ENCODE results near the gene TAF11. TPM values are rescaled to one million over a fixed set of nuclear protein-coding genes. Genes with fewer than 3 reads are reported as not detected.
A peak's percentile ranks its signal among the peaks of the same experiment; 100 is the strongest.

Gene TAF11
- total and polyA plus RNA-seq, 4 donors: 26.4 to 49.3 (median 46.2) TPM

DNA sequence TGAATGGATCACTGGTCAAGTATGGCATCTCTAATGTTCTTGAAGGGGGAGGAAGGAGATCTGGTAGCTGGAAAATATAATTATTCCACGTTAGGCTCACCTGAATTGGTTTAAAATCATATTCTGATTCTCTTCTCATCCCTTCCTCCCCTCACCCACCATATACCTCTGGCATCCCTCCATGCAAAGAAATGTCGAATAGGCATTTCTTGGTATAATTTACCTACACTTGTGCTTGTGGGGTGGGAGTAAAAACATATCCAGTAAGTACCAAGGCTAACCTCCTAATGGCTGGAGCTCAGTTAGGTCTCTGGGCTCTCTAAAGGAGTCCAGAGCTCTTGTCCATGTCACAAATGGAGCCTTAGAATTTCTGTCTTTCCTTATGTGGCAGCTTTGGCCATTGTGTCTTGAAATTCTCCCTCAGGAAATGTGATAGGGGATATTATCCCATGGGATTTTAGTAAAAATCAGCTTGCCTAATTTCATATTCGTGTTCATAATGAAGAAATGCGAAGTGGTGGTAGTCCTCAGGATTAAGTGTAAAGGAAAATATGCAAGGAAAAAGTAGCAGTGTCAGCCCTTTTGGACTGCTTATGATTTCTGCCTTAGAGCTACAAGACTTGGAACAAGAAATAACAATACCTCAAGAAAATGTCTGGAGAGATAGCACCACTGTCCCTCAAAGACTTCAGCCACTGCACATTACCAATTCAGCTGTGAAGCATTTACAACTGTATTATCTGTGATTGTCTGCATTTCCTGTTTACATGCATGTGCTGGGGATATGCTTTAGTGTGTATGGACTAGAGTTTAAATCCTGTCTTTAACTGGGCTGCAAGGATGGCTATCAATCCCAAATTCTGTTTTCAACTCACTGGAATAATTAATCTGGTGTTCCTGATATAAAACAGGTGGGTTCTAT, 12.3 kb downstream of the TAF11 start:
- Histone ChIP-seq H3K9me3 (ENCODE audit: control insufficient read depth, insufficient read depth, low read length) (no peaks in the 10 kb centered on the region), H3K36me3 (ENCODE audit: control insufficient read depth, insufficient read depth, low read length) (peaks cover 31% of the 10 kb centered on the region), H3K4me1 (ENCODE audit: control insufficient read depth, insufficient read depth, low read length) (no peaks in the 10 kb centered on the region), H3K27me3 (ENCODE audit: control insufficient read depth, insufficient read depth, low read length) (no peaks in the 10 kb centered on the region), H3K27ac (ENCODE audit: low read depth, low read length) (no peak overlapping the region), H3K4me3 (ENCODE audit: low read depth, low read length) (no peak overlapping the region)
- WGBS (ENCODE audit: insufficient coverage): no CpG with 5 or more reads among the region's 4 CpGs
- no peak for DNase-seq (ENCODE audit: low read depth in 4 of 6, low spot score in 6 of 6)

DNA sequence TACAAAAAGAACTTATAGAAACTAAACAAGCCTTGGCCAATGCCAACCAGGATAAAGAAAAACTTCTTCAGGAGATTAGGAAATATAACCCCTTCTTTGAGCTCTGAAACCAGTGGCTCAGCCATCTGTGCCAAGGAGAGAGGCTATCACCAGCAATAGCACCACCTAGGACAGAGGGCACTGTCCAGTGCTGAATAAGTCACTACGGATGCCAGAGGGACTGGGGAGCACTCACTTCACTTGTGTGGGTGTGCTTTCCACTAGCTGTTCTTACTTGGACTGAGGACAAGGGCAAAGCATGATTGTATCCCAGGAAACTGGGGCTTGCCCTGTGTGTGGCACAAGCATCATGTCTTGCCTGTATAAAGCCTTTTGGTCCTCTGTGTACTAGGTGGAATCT, 15.5 kb downstream of the TAF11 start:
- DNase-seq (ENCODE audit: low read depth in 4 of 6, low spot score in 6 of 6): no peak
- peaks cover 35% of the 10 kb centered on the region for H3K36me3 ChIP-seq (ENCODE audit: control insufficient read depth, insufficient read depth, low read length)
- no peak overlapping the region for H3K4me3 ChIP-seq (ENCODE audit: low read depth, low read length)
- no peaks in the 10 kb centered on the region for H3K27me3 ChIP-seq (ENCODE audit: control insufficient read depth, insufficient read depth, low read length)
- H3K4me1 ChIP-seq (ENCODE audit: control insufficient read depth, insufficient read depth, low read length): no peaks in the 10 kb centered on the region
- WGBS (ENCODE audit: insufficient coverage): 64% methylated on average over 1 of the region's 1 CpG
- no peak overlapping the region for H3K27ac ChIP-seq (ENCODE audit: low read depth, low read length)
- H3K9me3 ChIP-seq (ENCODE audit: control insufficient read depth, insufficient read depth, low read length): no peaks in the 10 kb centered on the region

DNA sequence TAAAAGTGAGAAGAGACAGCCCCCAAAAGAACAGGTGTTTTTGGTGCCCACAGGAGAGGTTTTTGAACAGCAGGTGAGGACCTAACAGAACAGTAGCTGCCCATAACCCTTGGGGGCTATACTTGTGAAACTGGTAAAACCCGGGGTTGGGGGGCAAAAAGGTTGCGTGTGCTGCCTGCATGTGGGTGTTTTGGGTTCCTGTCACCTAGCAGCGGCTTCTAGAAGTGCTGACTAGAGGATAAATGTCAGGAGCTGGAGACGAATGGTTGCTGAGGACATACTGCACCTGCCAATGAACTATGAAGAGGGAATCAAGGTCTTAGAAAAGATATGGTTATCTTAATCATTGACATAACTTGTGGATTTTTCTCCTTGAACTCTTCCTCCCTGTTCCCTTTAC, 16.0 kb downstream of the TAF11 start:
- Histone ChIP-seq H3K36me3 (ENCODE audit: control insufficient read depth, insufficient read depth, low read length) (peaks cover 39% of the 10 kb centered on the region), H3K4me1 (ENCODE audit: control insufficient read depth, insufficient read depth, low read length) (no peaks in the 10 kb centered on the region), H3K9me3 (ENCODE audit: control insufficient read depth, insufficient read depth, low read length) (no peaks in the 10 kb centered on the region), H3K27me3 (ENCODE audit: control insufficient read depth, insufficient read depth, low read length) (no peaks in the 10 kb centered on the region), H3K4me3 (ENCODE audit: low read depth, low read length) (no peak overlapping the region), H3K27ac (ENCODE audit: low read depth, low read length) (no peak overlapping the region)
- no peak for DNase-seq (ENCODE audit: low read depth in 4 of 6, low spot score in 6 of 6)
- WGBS (ENCODE audit: insufficient coverage): 94% methylated on average over 4 of the region's 4 CpGs

DNA sequence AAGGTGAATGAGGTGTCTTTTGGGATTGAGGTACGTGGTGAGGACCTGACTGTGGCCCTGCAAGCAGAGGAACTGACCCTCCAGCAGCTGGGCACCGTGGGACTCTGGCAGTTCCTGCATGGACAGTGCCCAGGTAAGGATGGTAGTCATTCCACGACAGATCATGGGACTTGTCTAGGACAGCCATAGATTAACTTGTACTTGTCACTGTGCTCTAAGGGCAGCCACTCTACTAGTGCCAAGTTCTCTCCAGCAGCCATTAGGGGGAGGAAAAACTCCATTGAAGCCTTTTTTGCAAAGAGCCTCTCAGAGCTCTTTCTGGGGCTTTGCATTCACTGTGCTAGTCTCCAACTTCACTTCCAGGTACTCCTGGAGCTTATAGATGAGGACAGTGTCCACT, 20.4 kb downstream of the TAF11 start:
- Histone ChIP-seq H3K4me3 (ENCODE audit: low read depth, low read length) (no peak overlapping the region), H3K36me3 (ENCODE audit: control insufficient read depth, insufficient read depth, low read length) (peaks cover 37% of the 10 kb centered on the region), H3K27me3 (ENCODE audit: control insufficient read depth, insufficient read depth, low read length) (no peaks in the 10 kb centered on the region), H3K4me1 (ENCODE audit: control insufficient read depth, insufficient read depth, low read length) (no peaks in the 10 kb centered on the region), H3K27ac (ENCODE audit: low read depth, low read length) (no peak overlapping the region), H3K9me3 (ENCODE audit: control insufficient read depth, insufficient read depth, low read length) (no peaks in the 10 kb centered on the region)
- DNase-seq (ENCODE audit: low read depth in 4 of 6, low spot score in 6 of 6): peak in 2 of 6 donors; percentile 14 to 23
- 93% methylated on average over 2 of the region's 3 CpGs for WGBS (ENCODE audit: insufficient coverage)

DNA sequence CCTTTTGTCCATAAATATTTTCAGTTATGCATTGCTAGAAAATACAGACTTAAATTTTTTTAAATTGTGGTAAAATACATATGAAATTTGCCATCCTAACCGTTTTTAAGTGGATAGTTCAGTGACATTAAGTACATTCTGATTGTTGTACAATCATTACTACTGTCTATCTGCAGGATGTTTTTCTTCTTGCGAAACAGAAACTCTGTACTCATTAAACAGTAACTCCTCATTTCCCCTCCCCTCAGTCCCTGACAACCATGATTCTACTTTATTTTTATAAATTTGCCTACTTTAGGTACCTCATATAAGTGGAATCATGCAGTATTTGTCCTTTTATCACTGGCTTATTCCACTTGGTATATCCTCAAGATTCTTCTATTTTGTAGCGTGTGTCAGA, 21.3 kb downstream of the TAF11 start:
- Histone ChIP-seq H3K4me1 (ENCODE audit: control insufficient read depth, insufficient read depth, low read length) (no peaks in the 10 kb centered on the region), H3K9me3 (ENCODE audit: control insufficient read depth, insufficient read depth, low read length) (no peaks in the 10 kb centered on the region), H3K4me3 (ENCODE audit: low read depth, low read length) (no peak overlapping the region), H3K27me3 (ENCODE audit: control insufficient read depth, insufficient read depth, low read length) (no peaks in the 10 kb centered on the region), H3K27ac (ENCODE audit: low read depth, low read length) (no peak overlapping the region), H3K36me3 (ENCODE audit: control insufficient read depth, insufficient read depth, low read length) (peaks cover 37% of the 10 kb centered on the region)
- no peak for DNase-seq (ENCODE audit: low read depth in 4 of 6, low spot score in 6 of 6)
- WGBS (ENCODE audit: insufficient coverage): no CpG with 5 or more reads among the region's 3 CpGs

DNA sequence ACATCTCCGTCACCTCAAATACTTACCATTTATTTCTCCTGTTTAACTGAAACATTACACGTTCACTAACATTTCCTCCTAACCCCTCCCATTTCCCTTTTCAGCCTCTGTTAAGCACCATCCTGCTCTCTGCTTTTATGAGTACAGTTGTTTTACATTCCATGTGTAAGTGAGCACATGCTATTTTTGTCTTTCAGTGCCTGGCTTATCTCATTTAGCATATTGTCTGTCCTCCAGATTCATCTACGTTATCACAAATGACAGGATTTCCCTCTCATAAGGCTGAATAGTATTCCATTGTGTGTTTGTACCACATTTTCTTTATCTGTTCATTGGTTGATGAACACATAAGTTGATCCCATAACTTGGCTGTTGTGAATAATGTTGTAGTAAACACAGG, 22.7 kb downstream of the TAF11 start:
- no peak overlapping the region for H3K4me3 ChIP-seq (ENCODE audit: low read depth, low read length)
- WGBS (ENCODE audit: insufficient coverage): no CpG with 5 or more reads among the region's 3 CpGs
- H3K27ac ChIP-seq (ENCODE audit: low read depth, low read length): no peak overlapping the region
- peak in 1 of 6 donors; percentile 7 for DNase-seq (ENCODE audit: low read depth in 4 of 6, low spot score in 6 of 6)
- no peaks in the 10 kb centered on the region for H3K4me1 ChIP-seq (ENCODE audit: control insufficient read depth, insufficient read depth, low read length)
- peaks cover 37% of the 10 kb centered on the region for H3K36me3 ChIP-seq (ENCODE audit: control insufficient read depth, insufficient read depth, low read length)
- H3K27me3 ChIP-seq (ENCODE audit: control insufficient read depth, insufficient read depth, low read length): no peaks in the 10 kb centered on the region
- no peaks in the 10 kb centered on the region for H3K9me3 ChIP-seq (ENCODE audit: control insufficient read depth, insufficient read depth, low read length)

DNA sequence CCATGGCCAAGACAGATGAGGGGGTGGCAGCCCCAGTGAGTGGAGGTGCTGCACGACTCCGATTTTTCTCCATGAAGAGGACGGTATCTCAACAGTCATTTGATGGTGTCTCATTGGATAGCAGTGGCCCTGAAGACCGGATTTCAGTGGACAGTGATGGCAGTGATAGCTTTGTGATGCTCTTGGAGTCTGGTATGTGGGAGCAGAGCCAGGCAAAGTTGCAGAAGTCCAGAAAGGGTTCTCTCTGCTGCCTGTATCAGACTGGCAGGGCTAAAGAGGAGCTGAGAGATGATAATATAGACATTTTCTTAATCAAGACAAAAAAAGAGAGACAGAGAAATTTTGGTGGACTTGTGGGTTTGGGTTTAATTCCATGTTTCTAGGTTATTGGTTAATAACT, 23.8 kb downstream of the TAF11 start:
- Histone ChIP-seq H3K4me1 (ENCODE audit: control insufficient read depth, insufficient read depth, low read length) (no peaks in the 10 kb centered on the region), H3K36me3 (ENCODE audit: control insufficient read depth, insufficient read depth, low read length) (peaks cover 42% of the 10 kb centered on the region), H3K27me3 (ENCODE audit: control insufficient read depth, insufficient read depth, low read length) (no peaks in the 10 kb centered on the region), H3K4me3 (ENCODE audit: low read depth, low read length) (no peak overlapping the region), H3K9me3 (ENCODE audit: control insufficient read depth, insufficient read depth, low read length) (no peaks in the 10 kb centered on the region), H3K27ac (ENCODE audit: low read depth, low read length) (no peak overlapping the region)
- 89% methylated on average over 4 of the region's 4 CpGs for WGBS (ENCODE audit: insufficient coverage)
- DNase-seq (ENCODE audit: low read depth in 4 of 6, low spot score in 6 of 6): no peak

DNA sequence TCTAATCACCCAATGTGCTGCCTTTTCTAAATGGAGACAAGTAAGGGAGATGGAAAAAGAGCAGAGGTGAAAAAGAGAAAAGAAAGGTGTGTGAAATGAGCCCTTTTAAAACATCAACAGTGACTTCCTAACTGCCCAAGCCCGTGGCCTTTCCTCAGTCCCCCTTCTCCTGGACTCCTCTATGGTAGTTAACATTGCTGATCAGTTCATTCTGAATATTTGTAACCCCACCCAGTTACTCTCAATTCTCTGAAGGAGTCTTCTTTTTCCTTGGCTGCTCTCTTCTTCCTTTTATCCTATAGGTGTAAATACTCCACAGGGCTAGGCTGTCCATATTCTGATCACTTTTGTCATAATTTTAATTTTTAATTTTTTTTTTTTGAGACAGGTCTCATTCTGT, 27.1 kb downstream of the TAF11 start:
- H3K36me3 ChIP-seq (ENCODE audit: control insufficient read depth, insufficient read depth, low read length): peaks cover 50% of the 10 kb centered on the region
- no peak overlapping the region for H3K4me3 ChIP-seq (ENCODE audit: low read depth, low read length)
- H3K9me3 ChIP-seq (ENCODE audit: control insufficient read depth, insufficient read depth, low read length): no peaks in the 10 kb centered on the region
- H3K4me1 ChIP-seq (ENCODE audit: control insufficient read depth, insufficient read depth, low read length): no peaks in the 10 kb centered on the region
- 60% methylated on average over 1 of the region's 1 CpG for WGBS (ENCODE audit: insufficient coverage)
- DNase-seq (ENCODE audit: low read depth in 4 of 6, low spot score in 6 of 6): no peak
- no peaks in the 10 kb centered on the region for H3K27me3 ChIP-seq (ENCODE audit: control insufficient read depth, insufficient read depth, low read length)
- H3K27ac ChIP-seq (ENCODE audit: low read depth, low read length): no peak overlapping the region

DNA sequence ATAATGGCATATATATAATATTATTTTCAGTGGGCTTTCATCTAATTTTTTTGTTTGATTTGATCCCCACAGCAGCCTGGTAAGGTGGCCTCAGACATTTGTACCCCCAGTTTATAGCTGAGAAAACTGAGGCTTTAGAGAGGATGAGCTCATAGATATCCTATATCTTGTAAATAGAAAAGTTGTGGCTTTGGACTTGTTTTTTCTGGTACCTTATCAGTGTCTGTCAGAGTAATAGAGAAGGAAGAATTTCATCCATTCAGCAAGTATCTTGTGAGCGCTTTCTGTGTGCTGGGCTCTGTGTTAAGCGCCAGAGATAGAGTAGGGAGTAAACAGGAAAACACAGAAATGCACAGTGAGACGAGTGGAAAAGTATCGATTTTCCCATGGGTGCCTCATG, 27.9 kb downstream of the TAF11 start:
- Histone ChIP-seq H3K36me3 (ENCODE audit: control insufficient read depth, insufficient read depth, low read length) (peaks cover 53% of the 10 kb centered on the region), H3K9me3 (ENCODE audit: control insufficient read depth, insufficient read depth, low read length) (no peaks in the 10 kb centered on the region), H3K4me1 (ENCODE audit: control insufficient read depth, insufficient read depth, low read length) (no peaks in the 10 kb centered on the region), H3K4me3 (ENCODE audit: low read depth, low read length) (no peak overlapping the region), H3K27me3 (ENCODE audit: control insufficient read depth, insufficient read depth, low read length) (no peaks in the 10 kb centered on the region), H3K27ac (ENCODE audit: low read depth, low read length) (no peak overlapping the region)
- DNase-seq (ENCODE audit: low read depth in 4 of 6, low spot score in 6 of 6): no peak
- 98% methylated on average over 4 of the region's 4 CpGs for WGBS (ENCODE audit: insufficient coverage)

DNA sequence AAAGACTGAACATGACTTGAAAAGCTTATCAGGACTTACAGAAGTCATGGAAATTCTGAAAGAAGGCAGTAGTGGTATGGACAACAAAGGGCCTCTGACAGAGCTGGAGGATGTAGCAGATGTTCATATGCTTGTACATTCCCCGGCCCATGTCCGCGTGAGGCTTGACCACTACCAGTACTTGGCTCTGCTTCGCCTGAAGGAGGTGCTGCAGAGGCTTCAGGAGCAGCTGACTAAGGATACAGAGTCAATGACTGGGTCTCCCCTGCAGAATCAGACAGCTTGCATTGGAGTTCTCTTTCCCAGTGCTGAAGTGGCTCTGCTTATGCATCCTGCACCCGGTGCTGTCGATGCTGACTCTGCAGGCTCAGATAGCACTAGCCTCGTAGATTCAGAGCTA, 29.2 kb downstream of the TAF11 start:
- Histone ChIP-seq H3K9me3 (ENCODE audit: control insufficient read depth, insufficient read depth, low read length) (no peaks in the 10 kb centered on the region), H3K36me3 (ENCODE audit: control insufficient read depth, insufficient read depth, low read length) (peaks cover 48% of the 10 kb centered on the region), H3K27me3 (ENCODE audit: control insufficient read depth, insufficient read depth, low read length) (no peaks in the 10 kb centered on the region), H3K4me3 (ENCODE audit: low read depth, low read length) (no peak overlapping the region), H3K27ac (ENCODE audit: low read depth, low read length) (no peak overlapping the region), H3K4me1 (ENCODE audit: control insufficient read depth, insufficient read depth, low read length) (no peaks in the 10 kb centered on the region)
- DNase-seq (ENCODE audit: low read depth in 4 of 6, low spot score in 6 of 6): no peak
- WGBS (ENCODE audit: insufficient coverage): 90% methylated on average over 7 of the region's 7 CpGs
